HCT116 (cell line): Measurements from ENCODE around the gene SLC22A23. TPM values are rescaled to one million over a fixed set of nuclear protein-coding genes. Genes with fewer than 3 reads are reported as not detected.

Experiments used
- ATAC-seq: fragments of 200-7000 bp; cut with Tn5 transposase; 2 replicates; pipeline ENCODE4 v1.9.1; 2020; ENCODE audit warnings: mild to moderate bottlenecking, moderate library complexity
- BruUV-seq: library from RNA; stranded (reverse); fragments of 400-500 nt; replicated peaks from 2 replicates; lab custom pipeline; 2021; lab: Mats Ljungman, UMichigan
- CTCF ChIA-PET: fragments of 300-600 bp; sonication (Branson Sonifier 250); formaldehyde crosslinking; loops from one replicate; lab custom pipeline; 2021; ENCODE audit warnings: antibody characterized with exemption; lab: Charles Lee
- POLR2A ChIA-PET: fragments of 300-600, 350-600 bp; sonication (Branson Sonifier 250); formaldehyde crosslinking; loops from one replicate; lab custom pipeline; 2021; ENCODE audit warnings: antibody characterized with exemption; lab: Charles Lee
- RAD21 ChIA-PET, 2 experiments: fragments of 300-600 bp; sonication (Branson Sonifier 250); formaldehyde crosslinking; loops; one replicate each; lab custom pipeline; 2023; ENCODE audit warnings: low total read pairs in 2 of 2; ENCODE audit not compliant: uncharacterized antibody in 2 of 2, unreplicated experiment in 2 of 2, low non-redundant PET in 1 of 2; lab: Charles Lee
- DNase-seq: peaks from one replicate; pipeline ENCODE4 v3.0.0-alpha.2; 2010; ENCODE audit warnings: low read depth, low spot score
- H2AFZ ChIP-seq: fragments of 200-600 bp; shearing (Covaris generic), sonication (generic); 2 replicates; pipeline ENCODE4 v1.6.1; 2017; ENCODE audit warnings: low read depth, mixed run types, mixed read lengths, antibody characterized with exemption, low read length; ENCODE audit not compliant: poor library complexity, severe bottlenecking
- H3K27ac ChIP-seq: 2 replicates; pipeline ENCODE4 v1.5.1; 2012; ENCODE audit warnings: low read depth, low read length
- H3K27me3 ChIP-seq: fragments of 200-600 bp; sonication (generic); 2 replicates; pipeline ENCODE4 v1.6.1; 2016; ENCODE audit warnings: mixed run types, low read length, mixed read lengths; ENCODE audit not compliant: insufficient read depth
- H3K36me3 ChIP-seq, 2 experiments: fragments of 200-500 bp in 1 of 2; fragments of 200-600 bp in 1 of 2; sonication (Bioruptor generic) in 1 of 2; sonication (generic) in 1 of 2; 2 replicates each; pipeline versions ENCODE4 v1.5.1 to v1.6.1; 2014 to 2016; ENCODE audit warnings: low read length in 2 of 2, inconsistent platforms in 1 of 2, mixed read lengths in 1 of 2, mixed run types in 1 of 2; ENCODE audit not compliant: insufficient read depth in 2 of 2, control insufficient read depth in 1 of 2
- H3K4me1 ChIP-seq, 2 experiments: fragments of 200-600 bp in 1 of 2; sonication (generic) in 1 of 2; 2 replicates each; pipeline versions ENCODE4 v1.5.1 to v1.6.1; 2012 to 2017; ENCODE audit warnings: low read length in 2 of 2, inconsistent platforms in 1 of 2, mild to moderate bottlenecking in 1 of 2, mixed read lengths in 1 of 2, mixed run types in 1 of 2, moderate library complexity in 1 of 2; ENCODE audit not compliant: insufficient read depth in 2 of 2, control insufficient read depth in 1 of 2
- H3K4me2 ChIP-seq: fragments of 200-600 bp; sonication (generic); 2 replicates; pipeline ENCODE4 v1.6.1; 2017; ENCODE audit warnings: mixed run types, low read length, mixed read lengths
- H3K4me3 ChIP-seq, 2 experiments: fragments of 200-600 bp in 1 of 2; sonication (generic) in 1 of 2; replicated peaks in 1 of 2; 2 replicates each; pipeline ENCODE4 v1.5.1; 2011 to 2016; ENCODE audit warnings: low read length in 2 of 2, control low read depth in 1 of 2, low read depth in 1 of 2, mild to moderate bottlenecking in 1 of 2, mixed read lengths in 1 of 2, mixed run types in 1 of 2
- H3K79me2 ChIP-seq: fragments of 200-600 bp; sonication (generic); 2 replicates; pipeline ENCODE4 v1.6.1; 2017; ENCODE audit warnings: mild to moderate bottlenecking, mixed run types, low read length, moderate library complexity, mixed read lengths; ENCODE audit not compliant: insufficient read depth
- H3K9ac ChIP-seq: fragments of 200-600 bp; sonication (generic); 2 replicates; pipeline ENCODE4 v1.6.1; 2016; ENCODE audit warnings: low read length, mixed read lengths
- H3K9me2 ChIP-seq: fragments of 200-600 bp; sonication (generic), shearing (Covaris generic); 2 replicates; pipeline ENCODE4 v1.6.1; 2017; ENCODE audit warnings: mixed run types, mild to moderate bottlenecking, moderate library complexity; ENCODE audit not compliant: insufficient read depth
- H3K9me3 ChIP-seq, 2 experiments: fragments of 200-500 bp in 1 of 2; fragments of 200-600 bp in 1 of 2; sonication (Bioruptor generic) in 1 of 2; sonication (generic) in 1 of 2; 2 replicates each; pipeline ENCODE4 v1.6.1; 2014 to 2017; ENCODE audit warnings: low read length in 2 of 2, mixed read lengths in 2 of 2, inconsistent platforms in 1 of 2, low read depth in 1 of 2, mild to moderate bottlenecking in 1 of 2, mixed run types in 1 of 2, moderate library complexity in 1 of 2; ENCODE audit not compliant: control insufficient read depth in 1 of 2, insufficient read depth in 1 of 2
- H4K20me1 ChIP-seq: fragments of 200-600 bp; sonication (generic), shearing (Covaris generic); 2 replicates; pipeline ENCODE4 v1.6.1; 2017; ENCODE audit warnings: mixed run types, mild to moderate bottlenecking, moderate library complexity; ENCODE audit not compliant: insufficient read depth
- ATF3 ChIP-seq: IDR thresholded peaks from 2 replicates; pipeline ENCODE4 v1.6.1; 2012
- CEBPB ChIP-seq: IDR thresholded peaks from 2 replicates; pipeline ENCODE4 v1.6.1; 2012; ENCODE audit warnings: low read depth
- EGR1 ChIP-seq: IDR thresholded peaks from 2 replicates; pipeline ENCODE4 v1.6.1; 2012; ENCODE audit warnings: low read depth
- ELF1 ChIP-seq: IDR thresholded peaks from 2 replicates; pipeline ENCODE4 v1.6.1; 2012; ENCODE audit warnings: low read depth, borderline replicate concordance
- EZH2 ChIP-seq: fragments of 200-600 bp; sonication (generic); IDR thresholded peaks from 2 replicates; pipeline ENCODE4 v1.6.1; 2017; ENCODE audit warnings: antibody characterized with exemption, mixed run types
- EZH2phosphoT487 ChIP-seq: fragments of 200-600 bp; IDR thresholded peaks from 2 replicates; pipeline ENCODE4 v1.6.1; 2018; ENCODE audit warnings: antibody characterized with exemption, borderline replicate concordance
- JUND ChIP-seq: IDR thresholded peaks from 2 replicates; pipeline ENCODE4 v1.6.1; 2012
- MAX ChIP-seq: IDR thresholded peaks from 2 replicates; pipeline ENCODE4 v1.6.1; 2012
- POLR2A ChIP-seq: IDR thresholded peaks from 2 replicates; pipeline ENCODE4 v1.7.0; 2011; ENCODE audit warnings: borderline replicate concordance; ENCODE audit not compliant: insufficient read depth, insufficient read length; ENCODE audit errors: extremely low read depth
- POLR2AphosphoS5 ChIP-seq: IDR thresholded peaks from 2 replicates; pipeline ENCODE4 v1.6.1; 2011; ENCODE audit warnings: mild to moderate bottlenecking, low read depth, low read length, moderate library complexity
- RAD21 ChIP-seq: IDR thresholded peaks from 2 replicates; pipeline ENCODE4 v1.6.1; 2012; ENCODE audit warnings: low read depth, mild to moderate bottlenecking
- SIN3A ChIP-seq: IDR thresholded peaks from 2 replicates; pipeline ENCODE4 v1.6.1; 2012; ENCODE audit warnings: low read depth
- TCF7L2 ChIP-seq: IDR thresholded peaks from 2 replicates; pipeline ENCODE4 v1.7.0; 2011; ENCODE audit warnings: borderline replicate concordance, inconsistent platforms; ENCODE audit not compliant: insufficient read depth, insufficient read length; ENCODE audit errors: extremely low read depth
- YY1 ChIP-seq: IDR thresholded peaks from 2 replicates; pipeline ENCODE4 v1.6.1; 2011; ENCODE audit warnings: low read length, low read depth, moderate library complexity, mild to moderate bottlenecking; ENCODE audit not compliant: insufficient replicate concordance; ENCODE audit errors: extremely low read depth
- ZBTB33 ChIP-seq: IDR thresholded peaks from 2 replicates; pipeline ENCODE4 v1.6.1; 2011; ENCODE audit warnings: mild to moderate bottlenecking, low read length, moderate library complexity; ENCODE audit not compliant: insufficient replicate concordance; ENCODE audit errors: extremely low read depth
- ZFX ChIP-seq: fragments of 450-650 bp; IDR thresholded peaks from 2 replicates; pipeline ENCODE4 v1.6.1; 2017
- ZNF274 ChIP-seq: fragments of 200-500 bp; sonication (Bioruptor generic); IDR thresholded peaks from 2 replicates; pipeline ENCODE4 v1.6.1; 2014; ENCODE audit warnings: mild to moderate bottlenecking, low read depth, low read length, inconsistent platforms
- intact Hi-C: fragments of 100-400 bp; cut with micrococcal nuclease; formaldehyde crosslinking; loops from 2 replicates; pipeline ENCODE4 v1.10.0; 2022
- total RNA-seq: library from RNA; stranded (reverse); gene quantifications from one replicate; pipeline ENCODE4 v1.2.1, GENCODE V29; 2021; ENCODE audit not compliant: unreplicated experiment
- TF ChIP-seq, protein P1 (sequence below), 3 experiments: fragments of 200-600 bp in 1 of 3; sonication (generic) in 1 of 3; IDR thresholded peaks in 2 of 3; conservative IDR thresholded peaks in 1 of 3; 2 replicates each; pipeline ENCODE4 v1.5.1; 2012 to 2017; ENCODE audit warnings: low read depth in 2 of 3, low read length in 2 of 3, antibody characterized with exemption in 1 of 3, borderline replicate concordance in 1 of 3, control low read depth in 1 of 3, mild to moderate bottlenecking in 1 of 3, mixed read lengths in 1 of 3, mixed run types in 1 of 3, moderate library complexity in 1 of 3; ENCODE audit not compliant: insufficient read depth in 1 of 3

SLC22A23 gene
- total RNA-seq, 1 experiment from 2014 or later, result 11.5 TPM

GRCh38 chr6:3265671-3266070 is 191.2 kb downstream of the SLC22A23 start (continued):
- TF ChIP-seq MAX (no peak), YY1 (no peak)
- TF ChIP-seq, all 23 proteins: peak for 0

GRCh38 chr6:3264356-3264755 is 192.5 kb downstream of the SLC22A23 start:
- RAD21 ChIA-PET, result no interaction called here
- POLR2A ChIA-PET, result no interaction called here
- CTCF ChIA-PET, result no interaction called here
- TF ChIP-seq YY1, result no peak
- TF ChIP-seq ATF3, result no peak
- TF ChIP-seq POLR2A, result no peak
- TF ChIP-seq POLR2AphosphoS5, result no peak
- TF ChIP-seq EZH2phosphoT487, result no peak
- no peak for TF ChIP-seq JUND
- TF ChIP-seq TCF7L2, result no peak
- no peak for TF ChIP-seq RAD21
- TF ChIP-seq EGR1, result no peak
- TF ChIP-seq ELF1, result no peak
- no peak for TF ChIP-seq EZH2
- no peak for TF ChIP-seq MAX
- no peak for TF ChIP-seq ZNF274
- no peak for TF ChIP-seq CEBPB
- TF ChIP-seq, protein P1, sequence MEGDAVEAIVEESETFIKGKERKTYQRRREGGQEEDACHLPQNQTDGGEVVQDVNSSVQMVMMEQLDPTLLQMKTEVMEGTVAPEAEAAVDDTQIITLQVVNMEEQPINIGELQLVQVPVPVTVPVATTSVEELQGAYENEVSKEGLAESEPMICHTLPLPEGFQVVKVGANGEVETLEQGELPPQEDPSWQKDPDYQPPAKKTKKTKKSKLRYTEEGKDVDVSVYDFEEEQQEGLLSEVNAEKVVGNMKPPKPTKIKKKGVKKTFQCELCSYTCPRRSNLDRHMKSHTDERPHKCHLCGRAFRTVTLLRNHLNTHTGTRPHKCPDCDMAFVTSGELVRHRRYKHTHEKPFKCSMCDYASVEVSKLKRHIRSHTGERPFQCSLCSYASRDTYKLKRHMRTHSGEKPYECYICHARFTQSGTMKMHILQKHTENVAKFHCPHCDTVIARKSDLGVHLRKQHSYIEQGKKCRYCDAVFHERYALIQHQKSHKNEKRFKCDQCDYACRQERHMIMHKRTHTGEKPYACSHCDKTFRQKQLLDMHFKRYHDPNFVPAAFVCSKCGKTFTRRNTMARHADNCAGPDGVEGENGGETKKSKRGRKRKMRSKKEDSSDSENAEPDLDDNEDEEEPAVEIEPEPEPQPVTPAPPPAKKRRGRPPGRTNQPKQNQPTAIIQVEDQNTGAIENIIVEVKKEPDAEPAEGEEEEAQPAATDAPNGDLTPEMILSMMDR (IDR thresholded peaks at IDR 0.05 in 2 of 3, conservative IDR thresholded peaks at IDR 0.05 in 1 of 3; ENCODE audit: borderline replicate concordance in 1 of 3, insufficient read depth in 1 of 3, low read depth in 2 of 3, low read length in 2 of 3), result no peak
- TF ChIP-seq ZBTB33, result no peak
- TF ChIP-seq SIN3A, result no peak
- TF ChIP-seq ZFX, result no peak

More at GRCh38 chr6:3264356-3264755, 192.5 kb downstream of the SLC22A23 start:
- H3K79me2 ChIP-seq, result peaks cover 85% of the 10 kb centered on the region
- no peaks in the 10 kb centered on the region for H4K20me1 ChIP-seq
- no peaks in the 10 kb centered on the region for H3K9me2 ChIP-seq
- no peaks in the 10 kb centered on the region for H3K27me3 ChIP-seq
- no peak overlapping the region for H3K4me2 ChIP-seq
- no TSS peak for BruUV-seq
- H3K9me3 ChIP-seq, result no peaks in the 10 kb centered on the region
- H3K27ac ChIP-seq, result no peak overlapping the region
- no peak overlapping the region for H2AFZ ChIP-seq
- peaks cover 16 to 31% of the 10 kb centered on the region in 2 experiments; a peak in 3 of 4 replicates for H3K36me3 ChIP-seq
- H3K4me3 ChIP-seq, result no peak overlapping the region
- no peak overlapping the region for H3K9ac ChIP-seq
- DNase-seq (no peak), ATAC-seq (no peak)
- peaks cover 9 to 12% of the 10 kb centered on the region in 2 experiments; a peak in 3 of 4 replicates for H3K4me1 ChIP-seq
- intact Hi-C loops, result no loop called here
